ENCODE measurements around the gene IL1RL2.

DNA sequence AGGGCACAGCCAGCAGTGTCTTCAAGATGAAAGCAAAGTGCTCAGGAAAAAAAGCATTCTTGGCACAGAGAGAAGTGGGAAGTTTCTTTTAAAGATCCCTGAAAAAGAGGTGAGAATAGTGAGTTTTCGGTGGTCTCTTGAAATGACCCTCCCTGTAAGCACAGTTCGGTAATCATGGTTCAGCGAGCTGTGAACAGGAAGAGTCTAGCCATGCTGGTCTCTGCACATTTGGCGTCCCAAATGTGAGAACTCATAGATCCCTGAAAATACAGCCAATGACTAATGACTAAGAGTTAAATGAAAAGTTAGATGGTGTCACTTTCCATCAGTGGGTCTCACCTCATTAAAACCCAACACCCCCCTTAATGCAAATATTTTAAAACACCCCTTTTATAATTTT is 40.9 kb upstream of the IL1RL2 start:
- TF ChIP-seq, protein P1, sequence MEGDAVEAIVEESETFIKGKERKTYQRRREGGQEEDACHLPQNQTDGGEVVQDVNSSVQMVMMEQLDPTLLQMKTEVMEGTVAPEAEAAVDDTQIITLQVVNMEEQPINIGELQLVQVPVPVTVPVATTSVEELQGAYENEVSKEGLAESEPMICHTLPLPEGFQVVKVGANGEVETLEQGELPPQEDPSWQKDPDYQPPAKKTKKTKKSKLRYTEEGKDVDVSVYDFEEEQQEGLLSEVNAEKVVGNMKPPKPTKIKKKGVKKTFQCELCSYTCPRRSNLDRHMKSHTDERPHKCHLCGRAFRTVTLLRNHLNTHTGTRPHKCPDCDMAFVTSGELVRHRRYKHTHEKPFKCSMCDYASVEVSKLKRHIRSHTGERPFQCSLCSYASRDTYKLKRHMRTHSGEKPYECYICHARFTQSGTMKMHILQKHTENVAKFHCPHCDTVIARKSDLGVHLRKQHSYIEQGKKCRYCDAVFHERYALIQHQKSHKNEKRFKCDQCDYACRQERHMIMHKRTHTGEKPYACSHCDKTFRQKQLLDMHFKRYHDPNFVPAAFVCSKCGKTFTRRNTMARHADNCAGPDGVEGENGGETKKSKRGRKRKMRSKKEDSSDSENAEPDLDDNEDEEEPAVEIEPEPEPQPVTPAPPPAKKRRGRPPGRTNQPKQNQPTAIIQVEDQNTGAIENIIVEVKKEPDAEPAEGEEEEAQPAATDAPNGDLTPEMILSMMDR (IDR thresholded peaks at IDR 0.05; ENCODE audit: low read length) = no peak
- no peak for TF ChIP-seq EZH2 (IDR thresholded peaks at IDR 0.05; ENCODE audit: borderline replicate concordance, low read length)

Measured in OCI-LY1 (cell line).